ENCODE measurements around the gene AIPL1.

DNA sequence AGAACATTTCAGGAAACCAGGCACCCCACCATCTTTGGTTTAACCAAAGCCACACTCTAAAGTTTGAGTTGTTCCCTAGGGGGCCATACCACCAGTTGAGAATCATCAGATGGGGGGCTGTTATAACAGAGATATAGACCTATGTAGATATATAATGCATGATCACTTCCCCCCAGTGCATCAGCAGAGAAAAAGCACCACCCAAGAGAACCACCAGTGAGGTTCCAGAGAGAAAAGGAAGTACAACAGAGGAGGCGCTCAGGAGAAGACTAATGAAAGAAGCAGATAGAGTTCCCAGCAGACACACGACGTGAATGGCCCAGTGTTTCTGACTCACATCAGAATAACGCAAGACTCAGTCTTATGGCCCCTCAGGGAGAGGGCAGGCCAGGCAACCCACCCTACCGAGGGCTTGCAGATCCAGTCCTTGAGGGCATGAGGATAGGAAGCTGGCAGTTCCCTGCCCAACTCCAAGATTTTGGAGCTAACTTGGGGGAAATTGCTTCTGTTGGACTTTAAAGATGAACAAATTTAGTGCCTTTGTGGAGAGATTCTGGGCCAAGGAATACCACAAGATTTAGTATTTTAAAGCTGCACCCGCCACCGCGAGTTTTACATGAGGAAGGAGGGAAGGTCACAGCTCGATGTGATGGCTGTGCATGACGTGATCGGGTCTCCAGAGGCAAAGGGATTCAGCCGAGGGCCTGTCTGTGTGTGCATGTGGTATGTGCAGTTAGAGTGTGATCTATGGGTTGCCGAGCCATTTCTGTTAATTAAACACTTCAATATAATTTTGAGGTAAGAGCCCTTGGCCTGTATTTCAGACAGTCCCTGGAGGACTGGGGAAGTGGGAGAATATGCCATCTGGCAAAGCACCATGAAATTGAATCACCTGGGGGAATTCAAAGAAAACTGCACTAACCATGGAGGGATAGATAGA lies 53.1 kb downstream of the AIPL1 start:
- TF ChIP-seq CREB1 (IDR thresholded peaks at IDR 0.05): no peak
- no peak for TF ChIP-seq CREB1 (CRISPR knock-in tag; IDR thresholded peaks at IDR 0.05)
- TF ChIP-seq ZFYVE20 (CRISPR knock-in tag; IDR thresholded peaks at IDR 0.05; ENCODE audit: borderline replicate concordance, low read depth): no peak
- no peak for TF ChIP-seq DMAP1 (CRISPR knock-in tag; IDR thresholded peaks at IDR 0.05)
- no peak for TF ChIP-seq POLR2A (IDR thresholded peaks at IDR 0.05; ENCODE audit: insufficient read depth in 1 of 2, low read depth in 2 of 2, low read length in 2 of 2)
- TF ChIP-seq, protein P1, sequence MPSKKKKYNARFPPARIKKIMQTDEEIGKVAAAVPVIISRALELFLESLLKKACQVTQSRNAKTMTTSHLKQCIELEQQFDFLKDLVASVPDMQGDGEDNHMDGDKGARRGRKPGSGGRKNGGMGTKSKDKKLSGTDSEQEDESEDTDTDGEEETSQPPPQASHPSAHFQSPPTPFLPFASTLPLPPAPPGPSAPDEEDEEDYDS (CRISPR knock-in tag; IDR thresholded peaks at IDR 0.05): no peak
- TF ChIP-seq, protein P2, sequence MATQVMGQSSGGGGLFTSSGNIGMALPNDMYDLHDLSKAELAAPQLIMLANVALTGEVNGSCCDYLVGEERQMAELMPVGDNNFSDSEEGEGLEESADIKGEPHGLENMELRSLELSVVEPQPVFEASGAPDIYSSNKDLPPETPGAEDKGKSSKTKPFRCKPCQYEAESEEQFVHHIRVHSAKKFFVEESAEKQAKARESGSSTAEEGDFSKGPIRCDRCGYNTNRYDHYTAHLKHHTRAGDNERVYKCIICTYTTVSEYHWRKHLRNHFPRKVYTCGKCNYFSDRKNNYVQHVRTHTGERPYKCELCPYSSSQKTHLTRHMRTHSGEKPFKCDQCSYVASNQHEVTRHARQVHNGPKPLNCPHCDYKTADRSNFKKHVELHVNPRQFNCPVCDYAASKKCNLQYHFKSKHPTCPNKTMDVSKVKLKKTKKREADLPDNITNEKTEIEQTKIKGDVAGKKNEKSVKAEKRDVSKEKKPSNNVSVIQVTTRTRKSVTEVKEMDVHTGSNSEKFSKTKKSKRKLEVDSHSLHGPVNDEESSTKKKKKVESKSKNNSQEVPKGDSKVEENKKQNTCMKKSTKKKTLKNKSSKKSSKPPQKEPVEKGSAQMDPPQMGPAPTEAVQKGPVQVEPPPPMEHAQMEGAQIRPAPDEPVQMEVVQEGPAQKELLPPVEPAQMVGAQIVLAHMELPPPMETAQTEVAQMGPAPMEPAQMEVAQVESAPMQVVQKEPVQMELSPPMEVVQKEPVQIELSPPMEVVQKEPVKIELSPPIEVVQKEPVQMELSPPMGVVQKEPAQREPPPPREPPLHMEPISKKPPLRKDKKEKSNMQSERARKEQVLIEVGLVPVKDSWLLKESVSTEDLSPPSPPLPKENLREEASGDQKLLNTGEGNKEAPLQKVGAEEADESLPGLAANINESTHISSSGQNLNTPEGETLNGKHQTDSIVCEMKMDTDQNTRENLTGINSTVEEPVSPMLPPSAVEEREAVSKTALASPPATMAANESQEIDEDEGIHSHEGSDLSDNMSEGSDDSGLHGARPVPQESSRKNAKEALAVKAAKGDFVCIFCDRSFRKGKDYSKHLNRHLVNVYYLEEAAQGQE (IDR thresholded peaks at IDR 0.05; ENCODE audit: borderline replicate concordance in 1 of 2, low read depth in 1 of 2, low read length in 2 of 2): no peak
- TF ChIP-seq, protein P3, sequence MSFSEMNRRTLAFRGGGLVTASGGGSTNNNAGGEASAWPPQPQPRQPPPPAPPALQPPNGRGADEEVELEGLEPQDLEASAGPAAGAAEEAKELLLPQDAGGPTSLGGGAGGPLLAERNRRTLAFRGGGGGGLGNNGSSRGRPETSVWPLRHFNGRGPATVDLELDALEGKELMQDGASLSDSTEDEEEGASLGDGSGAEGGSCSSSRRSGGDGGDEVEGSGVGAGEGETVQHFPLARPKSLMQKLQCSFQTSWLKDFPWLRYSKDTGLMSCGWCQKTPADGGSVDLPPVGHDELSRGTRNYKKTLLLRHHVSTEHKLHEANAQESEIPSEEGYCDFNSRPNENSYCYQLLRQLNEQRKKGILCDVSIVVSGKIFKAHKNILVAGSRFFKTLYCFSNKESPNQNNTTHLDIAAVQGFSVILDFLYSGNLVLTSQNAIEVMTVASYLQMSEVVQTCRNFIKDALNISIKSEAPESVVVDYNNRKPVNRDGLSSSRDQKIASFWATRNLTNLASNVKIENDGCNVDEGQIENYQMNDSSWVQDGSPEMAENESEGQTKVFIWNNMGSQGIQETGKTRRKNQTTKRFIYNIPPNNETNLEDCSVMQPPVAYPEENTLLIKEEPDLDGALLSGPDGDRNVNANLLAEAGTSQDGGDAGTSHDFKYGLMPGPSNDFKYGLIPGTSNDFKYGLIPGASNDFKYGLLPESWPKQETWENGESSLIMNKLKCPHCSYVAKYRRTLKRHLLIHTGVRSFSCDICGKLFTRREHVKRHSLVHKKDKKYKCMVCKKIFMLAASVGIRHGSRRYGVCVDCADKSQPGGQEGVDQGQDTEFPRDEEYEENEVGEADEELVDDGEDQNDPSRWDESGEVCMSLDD (CRISPR knock-in tag; IDR thresholded peaks at IDR 0.05; ENCODE audit: borderline replicate concordance): no peak
- TF ChIP-seq TAF1 (CRISPR knock-in tag; IDR thresholded peaks at IDR 0.05): no peak
- no peak for TF ChIP-seq TBL1XR1 (IDR thresholded peaks at IDR 0.05; ENCODE audit: borderline replicate concordance, low read length, partially characterized antibody)
- TF ChIP-seq, protein P4, sequence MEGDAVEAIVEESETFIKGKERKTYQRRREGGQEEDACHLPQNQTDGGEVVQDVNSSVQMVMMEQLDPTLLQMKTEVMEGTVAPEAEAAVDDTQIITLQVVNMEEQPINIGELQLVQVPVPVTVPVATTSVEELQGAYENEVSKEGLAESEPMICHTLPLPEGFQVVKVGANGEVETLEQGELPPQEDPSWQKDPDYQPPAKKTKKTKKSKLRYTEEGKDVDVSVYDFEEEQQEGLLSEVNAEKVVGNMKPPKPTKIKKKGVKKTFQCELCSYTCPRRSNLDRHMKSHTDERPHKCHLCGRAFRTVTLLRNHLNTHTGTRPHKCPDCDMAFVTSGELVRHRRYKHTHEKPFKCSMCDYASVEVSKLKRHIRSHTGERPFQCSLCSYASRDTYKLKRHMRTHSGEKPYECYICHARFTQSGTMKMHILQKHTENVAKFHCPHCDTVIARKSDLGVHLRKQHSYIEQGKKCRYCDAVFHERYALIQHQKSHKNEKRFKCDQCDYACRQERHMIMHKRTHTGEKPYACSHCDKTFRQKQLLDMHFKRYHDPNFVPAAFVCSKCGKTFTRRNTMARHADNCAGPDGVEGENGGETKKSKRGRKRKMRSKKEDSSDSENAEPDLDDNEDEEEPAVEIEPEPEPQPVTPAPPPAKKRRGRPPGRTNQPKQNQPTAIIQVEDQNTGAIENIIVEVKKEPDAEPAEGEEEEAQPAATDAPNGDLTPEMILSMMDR (CRISPR knock-in tag; IDR thresholded peaks at IDR 0.05): no peak
